NCI-H345 (cell line): ENCODE measurements around the gene KIAA0930.

Experiments used
- DNase-seq: peaks from one replicate; lab custom pipeline; 2025; lab: John Stamatoyannopoulos, UW

KIAA0930 gene

GRCh38 chr22:45172881-45173585, 67.7 kb downstream of the KIAA0930 start:
- DNase-seq: no peak

- no peak for DNase-seq
Measured at GRCh38 chr22:45171830-45172229, 68.9 kb downstream of the KIAA0930 start.

- DNase-seq: no peak
Measured at GRCh38 chr22:45169591-45170466, 70.9 kb downstream of the KIAA0930 start.

GRCh38 chr22:45166932-45167331, 73.8 kb downstream of the KIAA0930 start:
- no peak for DNase-seq

GRCh38 chr22:45164270-45165088, 76.2 kb downstream of the KIAA0930 start:
- no peak for DNase-seq

GRCh38 chr22:45163451-45164269, 77.0 kb downstream of the KIAA0930 start, which contains the start of gene NUP50:
Gene NUP50 (plus strand): TSS chr22:45163925. CDS start chr22:45168178, 4,253 bp downstream.
- peak; percentile 93 for DNase-seq

GRCh38 chr22:45163099-45163450, 77.6 kb downstream of the KIAA0930 start:
- DNase-seq: peak; percentile 1

GRCh38 chr22:45162531-45162930, 78.2 kb downstream of the KIAA0930 start:
- no peak for DNase-seq

GRCh38 chr22:45159652-45160462, 80.8 kb downstream of the KIAA0930 start:
- no peak for DNase-seq

GRCh38 chr22:45157907-45158306, 82.8 kb downstream of the KIAA0930 start:
- no peak for DNase-seq

GRCh38 chr22:45155050-45155840, 85.4 kb downstream of the KIAA0930 start:
- no peak for DNase-seq

GRCh38 chr22:45154383-45154782, 86.3 kb downstream of the KIAA0930 start:
- DNase-seq: no peak

- no peak for DNase-seq
Measured at GRCh38 chr22:45151503-45151902, 89.2 kb downstream of the KIAA0930 start.

- no peak for DNase-seq
Measured at GRCh38 chr22:45150139-45150538, 90.6 kb downstream of the KIAA0930 start.

GRCh38 chr22:45149671-45150070, 91.0 kb downstream of the KIAA0930 start:
- no peak for DNase-seq

- DNase-seq: no peak
Measured at GRCh38 chr22:45144916-45145315, 95.8 kb downstream of the KIAA0930 start.

- DNase-seq: no peak
Measured at GRCh38 chr22:45142376-45142775, 98.3 kb downstream of the KIAA0930 start.
